HG03460 (cell line): ENCODE data around the gene SEMA6A.

ENCODE experiments used
- ATAC-seq: cut with Tn5 transposase; IDR thresholded peaks from one replicate; pipeline ENCODE4 v1.9.1; 2021; ENCODE audit not compliant: unreplicated experiment

Gene SEMA6A

DNA sequence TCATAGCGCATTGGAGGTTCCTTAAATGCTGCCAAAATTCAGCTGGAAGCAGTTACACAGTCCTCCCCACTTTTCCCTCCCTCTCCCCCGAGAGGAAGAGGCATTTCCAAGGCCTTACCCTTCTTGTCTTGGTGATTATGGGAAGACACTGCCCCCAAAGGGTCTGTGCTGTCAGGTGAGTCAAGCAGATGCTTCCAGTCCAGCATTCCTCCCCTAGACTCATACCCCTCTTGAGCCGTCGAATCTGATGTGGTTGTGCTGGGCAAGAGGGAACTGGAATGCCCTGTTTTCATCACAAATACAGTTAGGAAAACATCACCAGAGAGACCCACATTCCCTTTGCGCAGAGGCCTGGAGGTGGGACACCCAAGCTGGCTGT, 107.2 kb downstream of the SEMA6A start:
- ATAC-seq, result no peak

DNA sequence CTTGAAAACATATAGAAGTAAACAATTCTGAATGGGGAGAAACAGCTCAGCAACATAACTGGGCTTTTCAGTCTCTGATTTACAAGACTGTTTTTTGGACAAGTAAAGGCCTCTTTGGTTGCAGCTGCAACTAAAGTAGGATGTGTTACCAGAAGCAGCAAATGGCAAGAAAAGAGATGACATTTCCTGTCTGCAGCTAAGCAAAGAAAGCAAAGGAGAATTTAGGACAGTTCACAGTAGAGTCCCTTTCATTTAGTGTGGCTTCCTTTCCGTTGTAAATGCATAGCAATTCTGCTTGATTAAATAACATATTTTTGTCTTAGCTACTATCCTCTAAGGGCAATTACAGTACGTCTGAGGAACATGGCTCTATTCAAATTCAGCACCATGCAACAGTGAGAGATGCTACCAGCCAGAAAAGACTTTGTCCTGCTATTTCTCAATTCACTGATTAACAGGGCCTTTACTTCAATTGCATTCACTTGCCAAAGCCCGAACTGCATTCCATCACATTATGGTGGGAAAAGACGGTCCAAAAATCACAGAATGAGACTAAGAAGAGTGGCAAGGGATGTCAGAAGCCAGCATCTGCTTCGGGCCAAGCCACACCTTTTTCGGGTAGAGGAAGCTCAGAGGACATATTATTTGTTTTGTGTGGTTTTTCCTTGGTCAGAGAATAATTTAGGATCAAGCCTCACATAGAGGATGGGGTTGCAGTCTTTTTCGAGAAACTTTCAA, 107.7 kb downstream of the SEMA6A start:
- no peak for ATAC-seq

GRCh38 chr5:116465411-116465810, 109.2 kb downstream of the SEMA6A start:
- ATAC-seq, result no peak

- ATAC-seq, result no peak
These were observed 110.4 kb downstream of the SEMA6A start for GRCh38 chr5:116464144-116464708.

DNA sequence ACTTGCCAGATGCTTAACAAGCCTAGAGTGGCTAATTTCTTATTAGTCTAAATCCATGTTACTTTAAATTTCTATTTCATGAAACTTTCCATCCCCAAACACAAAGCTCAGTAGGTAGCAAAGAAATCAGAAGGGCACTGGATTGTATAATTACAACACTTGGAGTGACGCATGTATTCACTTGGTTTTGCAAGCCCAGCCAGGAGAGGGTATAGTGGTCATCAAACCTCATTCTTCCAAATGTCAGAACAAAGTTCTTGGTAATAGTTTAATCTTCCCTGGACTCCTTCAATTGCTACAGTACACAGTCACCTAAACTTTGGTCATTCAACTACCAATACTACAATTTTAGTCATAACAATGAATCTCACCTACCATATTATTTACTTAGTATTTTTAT, 112.1 kb downstream of the SEMA6A start:
- ATAC-seq, result no peak

DNA sequence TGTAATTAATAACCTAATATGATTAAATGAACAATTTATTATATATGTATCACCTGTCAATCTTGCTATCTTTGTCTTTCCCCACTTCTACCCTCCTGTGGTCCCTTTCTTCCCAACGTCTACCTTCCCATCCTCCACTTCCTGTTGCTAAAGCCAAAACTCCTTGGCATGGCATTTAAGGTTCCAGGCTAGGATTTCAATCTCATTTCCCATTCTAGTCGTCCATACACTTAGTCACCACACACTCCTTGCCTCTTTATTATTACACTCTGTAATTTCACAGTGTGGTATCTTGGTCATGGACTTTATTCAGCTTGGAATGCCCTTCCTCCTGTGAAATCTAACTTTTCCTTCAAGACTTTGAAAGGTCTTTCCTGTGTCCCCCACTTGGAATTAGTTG, 115.3 kb downstream of the SEMA6A start:
- no peak for ATAC-seq

- ATAC-seq, result no peak
These were observed 117.6 kb downstream of the SEMA6A start for GRCh38 chr5:116457062-116457461.

- ATAC-seq, result no peak
These were observed 118.6 kb downstream of the SEMA6A start for GRCh38 chr5:116456036-116456435.

- no peak for ATAC-seq
These were observed 119.6 kb downstream of the SEMA6A start for GRCh38 chr5:116455061-116455460.

- peak; percentile 100 for ATAC-seq
These were observed 120.2 kb downstream of the SEMA6A start for GRCh38 chr5:116454417-116454927.

DNA sequence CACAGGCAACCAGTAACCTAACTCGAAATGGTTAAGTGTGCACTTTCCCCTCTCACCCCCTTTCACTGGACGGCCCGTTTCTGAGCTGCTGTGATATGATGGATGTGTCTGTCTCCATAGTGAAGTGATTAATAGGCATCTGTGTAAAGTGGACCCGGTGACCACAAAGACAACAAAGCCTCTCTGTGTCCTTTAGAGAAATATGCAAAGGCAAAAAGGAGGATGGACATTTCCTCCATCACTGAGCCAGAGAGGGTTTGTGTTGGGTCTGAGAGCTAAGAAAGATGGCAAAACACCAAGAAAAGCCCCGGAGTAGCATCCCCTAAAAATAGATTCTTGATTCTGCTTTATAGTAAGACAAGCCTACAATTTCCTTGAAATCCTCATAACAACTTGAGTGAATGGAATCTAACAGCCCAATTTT, 120.6 kb downstream of the SEMA6A start:
- ATAC-seq, result no peak

DNA sequence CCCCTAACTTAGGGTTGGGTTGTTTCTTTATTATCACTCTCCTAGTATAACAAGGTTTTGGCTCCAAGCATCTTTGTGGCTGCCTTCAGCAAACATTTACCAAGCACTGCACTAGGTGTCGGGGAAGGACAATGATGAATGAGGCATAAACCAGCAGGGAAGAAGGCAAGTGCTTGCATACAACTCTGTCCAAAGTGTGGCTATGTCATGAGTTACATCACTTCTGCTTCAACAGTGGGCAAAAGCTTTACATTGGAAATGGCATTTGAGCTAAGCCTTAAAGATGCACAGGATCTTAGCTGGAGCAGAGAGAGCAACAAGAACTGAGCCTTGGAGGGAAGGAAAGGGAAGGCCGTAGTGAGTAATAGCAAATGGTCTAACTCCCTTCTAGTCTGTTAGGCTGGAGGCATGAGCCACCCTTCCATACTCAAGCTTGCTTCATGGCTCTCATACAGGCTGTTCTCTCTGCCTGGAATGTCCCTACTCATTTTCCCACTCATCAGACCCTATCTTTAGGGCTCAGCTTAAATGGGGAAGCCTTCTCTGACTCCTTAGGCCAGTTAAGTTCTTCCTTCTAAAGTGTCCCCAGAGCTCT, 121.8 kb downstream of the SEMA6A start:
- ATAC-seq, result no peak

DNA sequence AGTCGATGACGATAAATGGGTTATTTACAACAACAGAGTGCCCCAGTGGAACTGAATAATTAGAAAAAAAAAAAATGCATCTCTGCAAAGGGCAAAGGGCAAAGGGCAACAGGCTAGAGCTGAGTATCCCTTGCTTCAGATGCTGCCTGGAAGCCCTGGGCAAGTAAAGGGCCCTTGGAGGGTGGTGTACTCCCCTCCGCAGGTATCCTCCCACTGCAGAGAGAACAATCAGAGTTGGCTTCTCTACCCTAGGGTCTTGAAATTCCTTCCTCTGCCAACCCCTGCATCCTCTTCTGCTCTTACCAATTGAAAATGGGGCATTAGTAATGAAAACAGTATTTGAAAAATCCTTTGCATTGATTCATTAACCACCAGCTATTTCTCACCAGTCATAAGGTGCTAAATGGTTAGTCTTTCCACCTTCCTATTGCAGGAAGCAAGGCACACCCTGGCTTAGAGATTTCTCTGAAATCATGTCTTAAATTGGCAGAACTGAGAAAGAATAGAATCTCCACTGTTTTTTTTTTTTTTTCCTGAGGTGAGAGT, 122.6 kb downstream of the SEMA6A start:
- no peak for ATAC-seq

DNA sequence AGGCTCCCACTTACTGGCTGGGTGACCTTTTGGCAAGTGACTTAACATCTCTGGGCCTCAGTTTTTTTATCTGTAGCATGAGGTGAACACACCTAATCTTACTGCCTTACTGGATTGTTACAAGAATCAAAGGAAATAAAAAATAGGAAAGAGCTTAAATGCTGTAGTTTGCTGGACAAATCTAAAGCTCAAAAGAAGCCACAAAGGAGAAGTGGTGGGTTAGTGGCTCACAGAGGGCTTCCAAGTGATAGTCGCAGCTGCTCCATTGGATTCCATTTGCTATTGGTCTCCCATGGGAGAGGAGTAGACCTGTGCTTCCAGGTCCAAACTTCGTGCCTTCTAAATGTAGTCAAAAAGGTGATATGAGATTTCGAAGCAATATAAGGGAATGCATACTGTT, 123.6 kb downstream of the SEMA6A start:
- ATAC-seq, result no peak

DNA sequence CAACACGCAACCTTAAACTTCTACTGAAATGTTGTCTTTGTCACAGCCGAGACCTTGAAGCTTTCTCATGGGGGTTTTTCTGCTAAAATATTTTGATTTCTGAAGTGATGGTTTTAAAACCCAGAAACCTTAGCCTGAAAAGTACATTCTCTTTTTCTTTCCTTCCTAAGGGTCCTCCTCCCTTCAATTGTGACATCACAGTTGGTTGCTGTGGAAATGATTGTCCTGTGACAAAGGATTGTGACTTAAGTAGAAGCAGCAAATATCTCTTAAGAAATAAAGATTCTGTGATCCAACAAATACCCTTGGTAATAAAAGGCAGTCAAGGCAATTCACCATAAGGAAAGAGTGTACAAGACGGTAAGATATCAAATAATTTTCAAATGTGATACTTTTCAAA, 125.2 kb downstream of the SEMA6A start:
- no peak for ATAC-seq

- ATAC-seq, result no peak
These were observed 125.7 kb downstream of the SEMA6A start for GRCh38 chr5:116448870-116449427.

DNA sequence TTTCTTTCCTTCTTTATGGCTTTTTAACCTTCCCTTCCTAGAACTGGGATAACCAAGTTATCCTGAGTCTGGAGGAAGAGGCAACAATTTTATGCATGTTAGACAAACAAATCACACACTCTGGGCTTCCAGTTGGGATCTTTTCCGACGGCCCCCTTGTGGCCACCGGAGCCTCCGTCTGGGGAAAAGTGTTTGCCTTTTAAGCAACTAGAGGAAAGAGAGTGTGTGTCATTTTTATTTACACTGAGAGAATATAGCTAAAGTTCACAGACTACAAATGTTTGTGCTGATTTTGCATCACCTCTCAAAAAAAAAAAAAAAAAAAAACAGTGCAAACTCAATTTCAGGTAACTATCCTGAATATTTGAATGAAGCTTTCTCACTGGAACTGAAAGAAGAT, 126.2 kb downstream of the SEMA6A start:
- no peak for ATAC-seq

DNA sequence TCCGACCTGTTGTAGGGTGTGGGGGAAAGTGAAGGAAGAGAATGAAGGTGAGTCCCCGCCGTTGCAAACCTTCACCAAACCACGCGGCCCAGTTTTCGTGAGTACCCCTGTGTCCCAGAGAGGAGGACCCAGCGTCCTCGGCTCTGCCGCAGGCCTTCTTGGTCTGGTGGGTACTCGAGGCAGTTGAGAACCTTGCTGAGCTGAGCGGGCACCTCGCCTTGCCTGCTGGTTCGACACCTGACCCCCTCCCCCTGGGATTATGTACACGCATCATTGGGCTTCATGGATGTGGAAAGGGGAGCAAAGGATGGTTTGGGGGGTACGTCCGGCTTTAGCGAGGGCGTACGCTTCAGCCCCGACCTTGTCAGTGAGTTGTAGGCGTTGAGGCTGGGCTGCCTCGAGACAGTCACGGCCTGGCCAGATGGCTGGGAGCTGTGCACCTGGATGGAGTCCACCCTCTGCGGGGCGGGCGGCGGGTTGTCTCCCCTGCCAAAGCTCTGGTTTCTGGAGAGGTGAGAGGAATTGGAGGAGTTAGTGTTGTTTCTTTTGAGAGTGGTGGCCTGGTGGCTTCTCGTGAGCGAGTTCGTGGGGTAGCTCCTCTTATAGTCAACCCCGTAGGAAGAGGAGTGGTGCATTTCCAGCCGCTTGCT, 128.1 kb downstream of the SEMA6A start:
- ATAC-seq, result no peak

DNA sequence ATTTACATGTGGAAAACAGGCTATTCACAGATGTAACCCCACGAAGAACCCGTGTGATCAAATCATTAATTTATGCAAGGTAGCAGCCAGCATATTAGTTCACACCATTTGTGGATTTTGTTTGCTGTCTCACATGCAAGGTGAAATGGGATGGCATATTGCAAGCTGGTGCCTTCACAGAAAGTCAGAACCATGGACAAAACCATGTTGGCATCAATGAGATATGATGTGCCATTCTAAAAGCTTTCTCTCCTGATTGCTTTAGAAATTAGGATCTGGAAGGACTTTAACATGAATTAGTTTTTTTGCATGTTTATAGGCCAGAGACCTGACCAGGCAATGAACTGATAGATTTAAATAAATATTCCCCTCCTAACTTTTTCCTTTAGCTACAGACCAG, 129.3 kb downstream of the SEMA6A start:
- no peak for ATAC-seq

DNA sequence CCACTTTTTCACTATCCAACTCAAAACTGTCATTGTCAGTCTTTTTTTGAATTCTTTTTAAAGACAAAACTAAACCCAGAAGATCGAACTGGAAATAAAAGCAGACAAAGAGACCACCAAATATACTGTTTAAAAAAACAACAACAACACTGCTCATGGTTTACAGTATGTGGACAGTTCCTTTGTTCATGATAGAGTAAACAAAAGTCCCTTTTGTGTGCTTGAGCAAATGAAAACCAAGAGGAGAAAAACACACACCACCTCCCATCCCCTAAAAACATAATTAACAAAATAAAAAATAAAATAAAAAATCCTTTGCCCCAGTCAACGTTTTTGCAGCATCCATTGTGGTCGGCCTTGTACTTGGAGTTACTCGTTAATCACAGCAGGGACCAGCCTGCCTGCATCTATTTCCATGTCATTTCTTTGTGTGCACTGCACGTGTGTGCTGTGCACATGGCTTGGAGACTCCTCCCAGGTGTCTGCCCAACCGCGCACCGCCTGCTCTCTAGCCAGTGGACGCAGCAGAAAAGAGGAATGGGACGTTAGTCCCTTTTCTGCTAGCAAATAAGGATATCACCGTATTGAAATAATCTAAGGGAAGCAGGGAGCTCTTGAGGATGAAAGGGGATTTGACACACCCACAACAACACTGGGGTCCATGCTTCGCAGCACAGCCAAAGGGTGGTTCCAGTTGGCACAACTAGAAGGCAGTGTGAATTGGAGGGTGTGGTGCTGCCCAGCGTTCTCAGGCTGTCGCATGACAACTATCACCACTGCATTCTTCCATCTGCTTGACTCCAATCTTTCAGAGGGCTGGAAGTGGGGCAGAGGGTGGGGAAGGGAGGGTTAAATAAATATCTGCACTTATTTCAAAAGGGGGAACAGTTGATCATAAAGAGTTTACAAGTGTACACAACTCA, 130.0 kb downstream of the SEMA6A start:
- no peak for ATAC-seq
